HepG2 (cell line): ENCODE measurements around the gene CRYGS. TPM values are rescaled to one million over a fixed set of nuclear protein-coding genes. Genes with fewer than 3 reads are reported as not detected.

Experiments used
- ATAC-seq: fragments of 200-7000 bp; cut with Tn5 transposase; 3 replicates; pipeline ENCODE4 v1.9.1; 2020; ENCODE audit warnings: mild to moderate bottlenecking, moderate library complexity
- BruUV-seq: library from RNA; stranded (reverse); fragments of 400-500 nt; replicated peaks from 2 replicates; lab custom pipeline; 2021; lab: Mats Ljungman, UMichigan
- CTCF ChIA-PET: fragments of 300-600 bp; formaldehyde crosslinking; extraction: SDS; loops from one replicate; lab custom pipeline; 2021; ENCODE audit warnings: low total read pairs, inconsistent platforms, low intra/inter-chr PET ratio; lab: Yijun Ruan, JAX
- POLR2A ChIA-PET: fragments of 350-600 bp; sonication (Branson Sonifier 250); formaldehyde crosslinking; loops from one replicate; lab custom pipeline; 2020; ENCODE audit warnings: antibody characterized with exemption, inconsistent platforms; lab: Yijun Ruan, JAX
- DNase-seq: peaks from one replicate; pipeline ENCODE4 v3.0.0-alpha.2; 2015; ENCODE audit warnings: low spot score
- FAIRE-seq: peaks from 3 replicates; lab custom pipeline; 2011; peaks lifted over from hg19 to GRCh38; lab: Jason Lieb, UNC
- H2AFZ ChIP-seq: one replicate; pipeline ENCODE4 v1.6.1; 2011; ENCODE audit warnings: low read length, inconsistent platforms
- H3K27ac ChIP-seq: fragments of 300-600 bp; 3 replicates; pipeline ENCODE4 v1.8.0; 2011; ENCODE audit warnings: mixed run types, mild to moderate bottlenecking, mixed read lengths, low read length, inconsistent platforms; ENCODE audit not compliant: insufficient read depth; ENCODE audit errors: extremely low read length
- H3K27me3 ChIP-seq, 2 experiments: fragments of 200-600 bp in 1 of 2; 2 replicates in 1 of 2; 3 replicates in 1 of 2; pipeline versions ENCODE4 v1.6.0 to v1.8.0; 2011; ENCODE audit warnings: low read length in 2 of 2, mild to moderate bottlenecking in 2 of 2, moderate library complexity in 2 of 2, inconsistent platforms in 1 of 2; ENCODE audit not compliant: insufficient read depth in 2 of 2, control insufficient read depth in 1 of 2
- H3K36me3 ChIP-seq, 2 experiments: fragments of 200-600 bp in 1 of 2; replicated peaks in 1 of 2; 2 replicates in 1 of 2; 3 replicates in 1 of 2; pipeline versions ENCODE4 v1.5.1 to v1.8.0; 2011; ENCODE audit warnings: low read length in 2 of 2, inconsistent platforms in 1 of 2; ENCODE audit not compliant: insufficient read depth in 2 of 2, control insufficient read depth in 1 of 2
- H3K4me1 ChIP-seq: 2 replicates; pipeline ENCODE4 v1.5.1; 2012; ENCODE audit warnings: low read length, inconsistent platforms; ENCODE audit not compliant: insufficient read depth
- H3K4me2 ChIP-seq: 2 replicates; pipeline ENCODE4 v1.6.0; 2011; ENCODE audit warnings: low read depth, low read length, inconsistent platforms
- H3K4me3 ChIP-seq, 3 experiments: fragments of 200-600 bp in 1 of 3; sonication (generic), shearing (Covaris generic) in 1 of 3; replicated peaks in 1 of 3; 2 replicates each; pipeline ENCODE4 v1.5.1; 2011 to 2016; ENCODE audit warnings: low read length in 3 of 3, inconsistent platforms in 2 of 3, low read depth in 2 of 3, mild to moderate bottlenecking in 2 of 3, control low read depth in 1 of 3, mixed read lengths in 1 of 3; ENCODE audit not compliant: insufficient read depth in 1 of 3
- H3K79me2 ChIP-seq: one replicate; pipeline ENCODE4 v1.6.1; 2011; ENCODE audit warnings: low read length, inconsistent platforms; ENCODE audit not compliant: insufficient read depth
- H3K9ac ChIP-seq: 2 replicates; pipeline ENCODE4 v1.6.0; 2011; ENCODE audit warnings: mild to moderate bottlenecking, low read depth, low read length, inconsistent platforms; ENCODE audit not compliant: insufficient read depth
- H3K9me3 ChIP-seq: 2 replicates; pipeline ENCODE4 v1.5.1; 2012; ENCODE audit warnings: mild to moderate bottlenecking, low read length
- H4K20me1 ChIP-seq: 2 replicates; pipeline ENCODE4 v1.6.0; 2011; ENCODE audit warnings: inconsistent platforms, mild to moderate bottlenecking, low read length, moderate library complexity; ENCODE audit not compliant: insufficient read depth
- AKAP8 ChIP-seq: sonication (generic); formaldehyde crosslinking; IDR thresholded peaks from 2 replicates; pipeline ENCODE4 v1.5.1; 2020; ENCODE audit warnings: mild to moderate bottlenecking, missing genetic modification reagents
- CREM ChIP-seq, 2 experiments: sonication (generic) in 1 of 2; formaldehyde crosslinking in 1 of 2; IDR thresholded peaks; 2 replicates each; pipeline versions ENCODE4 v1.4.0 to v1.6.1; 2016 to 2020; ENCODE audit warnings: antibody characterized with exemption in 1 of 2, mild to moderate bottlenecking in 1 of 2, missing genetic modification reagents in 1 of 2
- DNMT3B ChIP-seq: conservative IDR thresholded peaks from 2 replicates; pipeline ENCODE4 v1.6.1; 2016; ENCODE audit warnings: missing biosample characterization, control low read depth
- ELF1 ChIP-seq: sonication (generic); formaldehyde crosslinking; IDR thresholded peaks from 2 replicates; pipeline ENCODE4 v1.4.0; 2020; ENCODE audit warnings: missing genetic modification reagents
- FOXO1 ChIP-seq: sonication (generic); formaldehyde crosslinking; IDR thresholded peaks from 2 replicates; pipeline ENCODE4 v1.4.0; 2020; ENCODE audit warnings: missing genetic modification reagents
- GMEB1 ChIP-seq: sonication (generic); formaldehyde crosslinking; IDR thresholded peaks from 2 replicates; pipeline ENCODE4 v1.5.1; 2020; ENCODE audit warnings: missing genetic modification reagents, mild to moderate bottlenecking, borderline replicate concordance
- JDP2 ChIP-seq: sonication (generic); formaldehyde crosslinking; IDR thresholded peaks from 2 replicates; pipeline ENCODE4 v1.8.1; 2022; ENCODE audit warnings: missing genetic modification reagents, borderline replicate concordance
- KAT7 ChIP-seq: IDR thresholded peaks from 2 replicates; pipeline ENCODE4 v1.6.1; 2018; ENCODE audit warnings: borderline replicate concordance, missing compliant biosample characterization
- PRMT3 ChIP-seq: sonication (generic); formaldehyde crosslinking; IDR thresholded peaks from 2 replicates; pipeline ENCODE4 v1.8.1; 2022; ENCODE audit warnings: low read depth, mild to moderate bottlenecking, moderate library complexity, missing genetic modification reagents, borderline replicate concordance
- THRA ChIP-seq: sonication (generic); formaldehyde crosslinking; IDR thresholded peaks from 2 replicates; pipeline ENCODE4 v1.4.0; 2020; ENCODE audit warnings: missing genetic modification reagents, borderline replicate concordance
- ZEB1 ChIP-seq: IDR thresholded peaks from 2 replicates; pipeline ENCODE4 v1.6.1; 2012; ENCODE audit warnings: mild to moderate bottlenecking, low read depth, inconsistent platforms; ENCODE audit not compliant: insufficient replicate concordance
- ZGPAT ChIP-seq: IDR thresholded peaks from 2 replicates; pipeline ENCODE4 v1.6.1; 2016; ENCODE audit warnings: mild to moderate bottlenecking
- ZNF256 ChIP-seq: sonication (generic); formaldehyde crosslinking; conservative IDR thresholded peaks from 2 replicates; pipeline ENCODE4 v1.4.0; 2020; ENCODE audit warnings: missing genetic modification reagents
- ZNF260 ChIP-seq: sonication (generic); formaldehyde crosslinking; IDR thresholded peaks from 2 replicates; pipeline ENCODE4 v1.4.0; 2020; ENCODE audit warnings: missing genetic modification reagents, low read depth, mild to moderate bottlenecking, borderline replicate concordance
- ZNF484 ChIP-seq: sonication (generic); formaldehyde crosslinking; IDR thresholded peaks from 2 replicates; pipeline ENCODE4 v1.5.1; 2020; ENCODE audit warnings: mild to moderate bottlenecking, low read depth, missing genetic modification reagents, borderline replicate concordance
- ZNF672 ChIP-seq: sonication (generic); formaldehyde crosslinking; IDR thresholded peaks from 2 replicates; pipeline ENCODE4 v1.8.1; 2022; ENCODE audit warnings: missing genetic modification reagents
- ZNF768 ChIP-seq: sonication (generic); formaldehyde crosslinking; IDR thresholded peaks from 2 replicates; pipeline ENCODE4 v1.4.0; 2020; ENCODE audit warnings: missing genetic modification reagents
- ZSCAN31 ChIP-seq: sonication (generic); formaldehyde crosslinking; IDR thresholded peaks from 2 replicates; pipeline ENCODE4 v1.5.0; 2020; ENCODE audit warnings: low read depth, mild to moderate bottlenecking, missing genetic modification reagents
- WGBS: methylation state at CpG from one replicate; pipeline ENCODE4 v1.1.6; 2017; ENCODE audit warnings: low lambda C conversion rate; 5-methylcytosine and 5-hydroxymethylcytosine counted together
- in situ Hi-C: cut with HindIII; loops from 2 replicates; pipeline ENCODE4 v1.10.0; 2017; ENCODE audit warnings: low pct_unique_long_range_greater_than_20kb; ENCODE audit not compliant: extremely low pct_ligation_motif_present
- intact Hi-C: fragments of 100-400 bp; cut with micrococcal nuclease; formaldehyde crosslinking; loops from one replicate; pipeline ENCODE4 v1.10.0; 2022; ENCODE audit not compliant: unreplicated experiment
- polyA plus RNA-seq, 8 experiments: library from polyadenylated mRNA; depleted of rRNA in 3 of 8; stranded (reverse) in 7 of 8; unstranded in 1 of 8; fragments of >200 nt; fragmentation: Illumina TruSeq in 4 of 8; extraction: Trizol in 4 of 8; gene quantifications; 2 replicates each; pipeline versions ENCODE4 v1.2.1 to v1.2.3, GENCODE V29; 2011 to 2016; ENCODE audit warnings: low read depth in 4 of 8, missing spikeins in 1 of 8, mixed read lengths in 1 of 8; ENCODE audit not compliant: insufficient read depth in 1 of 8
- total RNA-seq, 5 experiments: library from RNA; depleted of rRNA; stranded (reverse); fragments of >200 nt; fragmentation: Illumina TruSeq; extraction: Trizol; gene quantifications; 2 replicates each; pipeline ENCODE4 v1.2.3, GENCODE V29; 2016; ENCODE audit warnings: low read depth in 1 of 5

Gene CRYGS
- total and polyA plus RNA-seq, 2 of the 13 experiments (the other 11 are each of a cell fraction or from before 2014, with no cell fraction given) = 2.1 to 6.7 TPM

GRCh38 chr3:186540221-186540834, 3.9 kb downstream of the CRYGS start (continued):
- no peak for TF ChIP-seq THRA (CRISPR knock-in tag)

- Histone ChIP-seq H3K9me3 (no peaks in the 10 kb centered on the region), H3K27ac (no peak overlapping the region), H3K36me3 (no peaks in the 10 kb centered on the region), H3K4me3 (no peak overlapping the region), H3K79me2 (no peaks in the 10 kb centered on the region), H4K20me1 (no peaks in the 10 kb centered on the region), H3K4me2 (no peak overlapping the region), H3K27me3 (no peaks in the 10 kb centered on the region), H3K9ac (no peak overlapping the region), H3K4me1 (peaks cover 18% of the 10 kb centered on the region), H2AFZ (no peak overlapping the region)
- TF ChIP-seq ZGPAT (CRISPR knock-in tag) (no peak), ZNF260 (CRISPR knock-in tag) (no peak), ZNF672 (no peak), JDP2 (CRISPR knock-in tag) (no peak), DNMT3B (CRISPR knock-in tag) (no peak), CREM (IDR thresholded peaks at IDR 0.05) (no peak), CREM (CRISPR knock-in tag; IDR thresholded peaks at IDR 0.05) (no peak), ZSCAN31 (CRISPR knock-in tag) (no peak), KAT7 (CRISPR knock-in tag) (no peak), ZEB1 (no peak), ELF1 (CRISPR knock-in tag) (no peak), PRMT3 (CRISPR knock-in tag) (no peak), ZNF256 (CRISPR knock-in tag) (no peak), ZNF768 (CRISPR knock-in tag) (no peak), FOXO1 (CRISPR knock-in tag) (no peak), ZNF484 (CRISPR knock-in tag) (no peak), GMEB1 (CRISPR knock-in tag) (no peak), AKAP8 (CRISPR knock-in tag) (no peak)
- no TSS peak for BruUV-seq
- FAIRE-seq = no peak
- in situ Hi-C loops (no loop called here), intact Hi-C loops (no loop called here)
- POLR2A ChIA-PET = interaction anchor here (1.6 kb wide), 1 partner anchor 18 kb away, joined by 3 read pairs; no protein-coding TSS in a partner anchor
- CTCF ChIA-PET = interaction anchor here (1.7 kb wide), 1 partner anchor 296 kb away, joined by 12 read pairs; no protein-coding TSS in a partner anchor
- no peak for ATAC-seq
- DNase-seq = no peak
- WGBS = 88% methylated on average over 3 of the region's 3 CpGs
Observed at GRCh38 chr3:186538779-186539178, 5.4 kb downstream of the CRYGS start.
